HG03280 (cell line): ENCODE results near the gene TTL.
"Not testable (repeated sequence)": the region's sequence is repeated elsewhere in the genome, so short reads cannot be mapped to it uniquely, and the experiment has no call there.

Experiments
- ATAC-seq: cut with Tn5 transposase; IDR thresholded peaks from one replicate; pipeline ENCODE4 v1.9.1; 2021; ENCODE audit warnings: mild to moderate bottlenecking, moderate library complexity; ENCODE audit not compliant: unreplicated experiment

Gene TTL

DNA sequence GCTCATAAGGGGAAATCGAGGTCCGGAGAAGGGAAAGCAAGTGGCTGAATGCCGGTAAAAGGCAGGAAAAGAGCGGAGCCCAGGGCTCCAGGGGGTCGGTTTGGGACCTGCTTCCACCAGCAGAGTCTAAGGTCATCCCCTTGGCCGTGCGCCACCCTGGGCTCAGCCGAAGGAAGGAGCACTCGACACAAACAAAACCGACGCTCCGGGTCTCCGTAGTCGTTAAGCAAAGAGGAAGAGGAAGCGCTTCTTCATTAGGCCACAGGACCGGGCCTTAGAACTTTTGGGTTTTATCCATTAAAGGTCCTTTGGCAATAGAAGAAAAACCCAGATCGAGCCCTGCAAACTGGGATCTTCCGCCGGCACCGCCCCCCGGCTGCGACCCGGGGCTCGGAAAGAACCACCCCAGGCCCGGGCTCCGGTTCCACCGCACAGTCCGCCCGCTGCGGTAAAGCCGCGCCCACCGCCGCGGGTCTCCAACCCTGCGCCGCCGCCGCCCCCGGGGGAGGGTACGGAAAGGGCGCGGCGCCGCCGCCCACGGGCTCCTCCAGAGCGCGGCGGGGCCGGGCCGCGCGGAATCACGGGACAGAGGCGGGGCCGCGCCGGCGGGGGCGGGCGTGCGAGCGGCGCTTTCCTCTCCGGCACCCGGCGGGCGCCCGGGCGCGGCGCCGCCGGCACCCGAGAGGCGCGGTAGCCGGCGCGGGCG lies at the start of gene TTL:
TTL (plus strand) TSS at position 629 of the 706 bp plus-strand sequence. CDS start 189 bp downstream, outside the sequence.
- ATAC-seq, result peak; percentile 78

DNA sequence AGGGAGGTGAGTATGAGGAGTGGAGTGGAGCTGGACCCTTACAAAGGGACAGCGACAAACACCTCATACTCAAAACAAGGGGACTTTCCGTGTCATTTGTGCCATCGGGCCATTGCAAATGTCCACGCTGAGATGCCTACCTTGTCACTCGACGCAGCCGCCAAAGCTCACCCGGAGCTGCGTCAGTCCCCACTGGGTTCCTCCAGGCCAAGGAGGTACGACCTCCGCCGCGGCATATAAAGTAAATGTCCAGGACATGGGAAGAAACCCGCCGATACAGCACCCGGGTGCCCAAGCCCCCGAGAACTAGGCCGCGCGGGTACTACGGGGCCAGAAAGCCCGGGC lies 49.6 kb upstream of the TTL start:
- not testable (repeated sequence) for ATAC-seq

DNA sequence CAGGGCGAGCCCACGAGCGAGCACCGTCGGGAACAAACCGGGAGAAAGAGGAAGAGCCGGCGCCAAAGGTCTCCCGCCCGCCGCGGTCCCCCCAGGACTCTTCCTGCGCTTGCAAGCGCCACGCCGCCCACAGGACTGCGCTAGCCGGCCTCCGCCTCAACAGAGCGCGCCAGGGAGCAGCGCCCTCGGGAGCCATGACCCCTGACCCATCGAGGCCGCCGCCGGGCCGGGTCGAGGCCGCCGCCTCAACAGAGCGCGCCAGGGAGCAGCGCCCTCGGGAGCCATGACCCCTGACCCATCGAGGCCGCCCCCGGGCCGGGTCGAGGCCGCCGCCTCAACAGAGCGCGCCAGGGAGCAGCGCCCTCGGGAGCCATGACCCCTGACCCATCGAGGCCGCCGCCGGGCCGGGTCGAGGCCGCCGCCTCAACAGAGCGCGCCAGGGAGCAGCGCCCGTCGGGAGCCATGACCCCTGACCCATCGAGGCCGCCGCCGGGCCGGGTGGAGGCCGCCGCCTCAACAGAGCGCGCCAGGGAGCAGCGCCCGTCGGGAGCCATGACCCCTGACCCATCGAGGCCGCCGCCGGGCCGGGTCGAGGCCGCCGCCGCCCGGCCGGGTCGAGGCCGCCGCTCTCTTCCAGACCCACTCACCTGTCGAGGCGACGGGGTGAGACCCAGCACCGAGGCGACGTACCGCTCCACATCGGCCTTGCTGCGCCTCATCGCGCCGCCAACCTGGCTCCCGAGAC lies 49.0 kb upstream of the TTL start:
- peak; percentile 48 for ATAC-seq

DNA sequence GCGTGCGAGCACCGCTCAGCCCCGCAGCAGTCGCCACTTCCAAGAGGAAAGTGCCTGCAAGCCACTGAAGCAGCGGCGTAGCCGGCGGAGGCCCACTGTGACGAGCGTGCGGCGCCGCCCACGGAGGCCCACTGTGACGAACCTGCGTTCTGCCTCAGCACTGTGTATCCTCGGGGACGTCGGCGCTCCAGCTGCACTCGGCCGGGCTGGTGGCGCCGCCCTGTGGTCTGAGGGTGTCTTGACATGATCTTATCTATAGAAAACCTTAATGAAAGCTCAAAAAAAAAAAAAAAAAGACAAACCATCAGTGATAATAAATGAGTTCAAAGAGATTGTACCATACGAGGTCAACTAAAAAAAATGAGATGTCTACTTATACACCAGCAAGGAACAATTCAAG lies 48.5 kb upstream of the TTL start, which contains the start of gene RGPD8:
RGPD8 (minus strand) TSS at position 166 of the 400 bp plus-strand sequence. CDS start 192 bp downstream, outside the sequence.
- ATAC-seq, result peak; percentile 98

DNA sequence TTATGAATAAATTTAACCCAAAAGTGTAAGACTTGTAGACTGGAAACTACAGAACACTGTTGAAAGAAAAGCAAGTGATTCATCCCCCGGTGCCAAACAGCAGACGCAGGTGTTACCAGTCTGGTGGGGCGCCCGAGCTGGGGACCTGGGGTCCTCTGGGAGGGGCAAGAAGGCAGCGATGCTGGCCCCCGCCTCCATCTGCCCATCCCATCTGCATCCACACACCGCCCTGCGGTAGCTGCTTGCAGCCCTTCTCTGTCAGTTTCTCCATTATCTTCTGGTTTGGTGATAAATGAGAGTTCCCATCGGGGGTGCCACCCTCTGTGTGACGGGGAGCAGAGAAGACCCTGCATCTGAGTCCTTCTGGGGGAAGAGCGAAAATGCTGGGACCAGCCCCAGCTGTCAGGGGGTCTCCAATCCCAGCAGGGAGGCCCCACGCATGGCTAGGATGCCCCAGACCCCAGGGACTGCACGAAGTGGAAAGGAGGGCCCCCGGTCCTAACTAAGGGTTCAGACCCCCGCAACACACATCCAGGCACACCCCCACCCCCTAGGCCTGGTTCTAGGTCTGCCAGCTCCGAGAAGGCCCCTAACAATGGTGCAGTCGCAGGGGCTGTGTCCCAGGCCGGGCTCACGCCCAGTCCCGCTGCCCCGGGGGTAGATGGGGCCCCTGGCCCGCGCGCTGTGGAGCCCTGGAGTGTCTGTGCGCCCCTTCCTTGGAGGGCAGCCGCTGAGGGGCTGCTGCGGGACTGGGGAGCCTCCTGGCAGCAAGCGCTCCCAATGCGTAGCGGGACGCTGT lies 47.8 kb upstream of the TTL start:
- no peak for ATAC-seq

DNA sequence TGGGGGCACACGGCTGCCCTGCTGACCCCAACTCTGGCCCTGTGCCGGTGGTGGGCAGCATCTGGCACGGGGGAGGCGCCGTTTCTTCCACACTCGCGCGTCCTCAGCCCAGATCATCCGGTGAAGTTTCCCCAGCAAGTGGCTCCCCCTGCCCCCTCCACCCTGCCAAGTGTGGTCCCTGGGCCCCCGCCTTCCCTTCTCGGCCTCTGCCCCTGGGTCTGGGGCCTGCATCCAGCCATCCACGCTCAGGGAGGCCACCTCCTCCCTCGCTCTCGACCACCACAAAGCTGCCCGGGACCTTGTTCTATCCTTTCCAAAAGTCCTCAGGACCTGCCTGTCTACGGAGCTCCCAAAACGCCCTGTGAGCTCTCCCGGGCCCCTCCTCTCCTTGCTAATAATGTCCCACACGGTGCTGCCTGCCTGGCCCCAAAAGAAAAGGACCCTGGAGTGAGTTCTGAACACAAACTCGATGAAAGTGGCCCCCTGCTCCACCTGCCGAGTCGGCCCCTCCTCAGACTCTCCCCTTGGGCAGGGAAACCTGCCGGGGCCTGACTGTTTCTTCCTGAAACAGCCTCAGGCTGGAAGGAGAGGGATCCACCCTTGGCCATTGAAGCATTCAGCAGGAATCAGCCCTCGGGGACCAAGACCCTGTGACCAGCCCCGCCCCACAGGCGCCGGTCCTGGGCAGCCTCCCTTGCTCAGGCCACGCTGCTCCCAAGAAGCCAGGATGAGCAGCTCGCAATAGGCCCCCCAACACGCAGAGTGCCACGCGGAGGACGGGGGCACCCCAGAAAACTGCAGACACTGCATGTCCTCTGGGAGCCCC lies 46.9 kb upstream of the TTL start:
- ATAC-seq, result not testable (repeated sequence)

DNA sequence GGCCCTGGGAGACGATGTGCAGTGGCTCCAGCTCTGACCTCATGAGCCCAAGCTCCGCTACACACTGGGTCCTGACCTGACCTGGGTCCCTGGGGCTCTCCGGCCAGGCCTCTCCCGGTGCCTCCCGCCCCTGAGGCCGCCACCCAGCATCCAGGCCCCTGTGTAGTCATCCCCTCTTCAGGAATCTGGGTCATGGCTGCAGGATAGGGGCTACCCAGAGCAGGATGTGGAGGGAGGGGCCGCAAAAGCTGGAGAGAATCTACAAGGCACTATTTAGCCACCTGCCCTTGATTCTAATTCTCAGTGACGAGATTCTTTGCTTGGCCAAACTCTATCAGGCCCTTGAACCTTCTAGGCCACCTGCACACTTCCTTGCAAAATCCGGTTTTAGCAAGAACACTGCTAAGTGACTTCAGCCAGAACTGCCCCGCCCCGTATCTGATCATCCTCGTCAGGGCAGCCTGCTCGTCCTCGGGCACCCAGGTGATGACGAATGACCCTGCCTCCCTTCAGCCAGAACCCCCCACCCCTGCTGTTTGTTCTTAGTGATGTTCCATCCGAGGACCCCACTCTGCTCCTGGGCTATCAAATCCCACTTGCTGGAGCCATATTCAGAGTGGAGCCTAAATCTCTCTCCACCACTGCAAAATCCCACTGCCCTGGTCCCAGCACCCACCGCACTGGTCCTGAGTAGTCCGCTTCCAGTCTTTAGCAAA lies 46.1 kb upstream of the TTL start:
- ATAC-seq, result not testable (repeated sequence)

DNA sequence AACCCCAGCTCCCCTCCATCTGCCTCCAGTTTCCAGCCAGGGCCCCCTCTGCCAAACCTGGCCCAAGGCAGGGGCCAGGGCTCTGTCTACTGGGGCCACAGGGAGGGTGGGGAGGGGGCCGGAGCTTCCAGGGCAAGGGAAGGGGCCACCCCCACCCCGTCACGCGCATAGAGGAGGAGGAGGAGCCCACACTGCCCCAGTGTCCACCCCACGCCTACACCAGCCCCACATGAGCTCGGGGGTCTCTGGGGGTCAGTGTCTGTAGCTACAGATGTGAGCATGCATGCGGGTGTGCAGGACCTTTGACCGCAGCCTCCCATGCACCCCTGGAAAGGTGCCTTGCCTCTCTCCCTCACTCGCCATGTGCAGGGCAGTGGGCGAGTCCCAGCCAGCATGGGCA lies 45.0 kb upstream of the TTL start:
- ATAC-seq, result not testable (repeated sequence)

DNA sequence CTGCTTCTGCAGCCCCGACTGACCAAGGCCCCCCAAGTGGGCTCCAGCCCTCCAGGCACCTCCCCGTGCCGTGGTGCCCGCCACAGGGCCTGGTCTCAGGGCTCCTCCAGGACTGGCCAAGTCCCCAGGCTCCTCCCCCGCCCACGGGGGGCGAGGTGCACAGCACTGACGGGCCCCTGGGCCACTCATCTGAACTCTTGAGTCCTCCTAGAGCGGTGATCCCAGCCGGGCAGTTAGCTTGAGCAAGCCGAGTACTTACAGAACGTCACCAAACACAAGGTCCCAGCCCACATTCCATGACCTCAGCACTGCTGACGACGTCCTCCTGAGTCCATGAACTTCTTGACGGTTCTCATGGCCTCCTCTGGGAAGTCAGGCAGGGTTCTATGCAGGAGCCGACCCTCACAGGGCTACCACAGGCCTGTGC lies 44.5 kb upstream of the TTL start:
- ATAC-seq, result not testable (repeated sequence)

DNA sequence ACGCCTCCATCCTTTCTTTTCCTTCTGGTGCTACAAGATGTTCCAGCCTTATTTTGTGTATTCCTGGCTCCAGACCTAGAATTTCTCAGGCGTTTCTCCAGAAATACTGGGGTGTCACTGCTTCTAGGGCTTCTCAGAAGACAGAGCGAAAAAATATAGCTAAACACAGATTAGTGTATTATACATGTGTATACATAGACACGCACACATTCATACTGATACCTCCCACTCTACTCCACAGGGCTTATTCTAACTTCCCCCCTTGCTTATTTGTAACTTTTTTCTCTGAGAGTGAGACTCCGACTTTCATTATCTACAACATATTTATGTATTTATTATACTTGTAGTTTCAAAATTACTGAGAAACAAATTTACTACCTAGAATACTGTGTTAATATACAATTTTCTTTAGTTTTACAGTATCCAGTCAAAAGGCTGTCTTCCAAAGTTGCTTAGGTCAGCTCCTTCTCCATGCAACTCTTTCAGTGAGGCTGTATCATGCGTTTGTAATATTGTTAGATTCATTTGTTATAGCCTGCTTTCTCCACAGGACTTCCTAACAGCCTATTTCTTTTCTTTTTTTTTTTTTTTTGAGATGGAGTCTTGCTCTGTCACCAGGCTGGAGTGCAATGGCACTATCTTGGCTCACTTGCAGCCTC lies 43.2 kb upstream of the TTL start:
- ATAC-seq, result not testable (repeated sequence)

DNA sequence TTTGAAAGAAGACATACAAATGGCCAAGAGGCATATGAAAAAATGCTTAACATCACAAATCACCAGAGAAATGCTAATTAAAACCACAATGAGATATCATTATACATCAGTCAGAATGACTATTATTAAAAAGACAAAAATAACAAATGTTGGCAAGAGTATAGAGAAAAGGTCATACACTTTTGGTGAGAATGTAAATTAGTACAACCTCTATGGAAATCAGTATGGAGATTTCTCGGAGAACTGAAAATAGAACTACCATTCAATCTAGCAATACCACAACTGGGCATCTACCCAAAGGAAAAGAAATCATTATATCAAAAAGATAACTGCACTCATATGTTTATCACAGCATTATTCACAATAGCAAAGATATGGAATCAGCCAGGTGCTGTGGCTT lies 37.7 kb upstream of the TTL start:
- ATAC-seq, result not testable (repeated sequence)

DNA sequence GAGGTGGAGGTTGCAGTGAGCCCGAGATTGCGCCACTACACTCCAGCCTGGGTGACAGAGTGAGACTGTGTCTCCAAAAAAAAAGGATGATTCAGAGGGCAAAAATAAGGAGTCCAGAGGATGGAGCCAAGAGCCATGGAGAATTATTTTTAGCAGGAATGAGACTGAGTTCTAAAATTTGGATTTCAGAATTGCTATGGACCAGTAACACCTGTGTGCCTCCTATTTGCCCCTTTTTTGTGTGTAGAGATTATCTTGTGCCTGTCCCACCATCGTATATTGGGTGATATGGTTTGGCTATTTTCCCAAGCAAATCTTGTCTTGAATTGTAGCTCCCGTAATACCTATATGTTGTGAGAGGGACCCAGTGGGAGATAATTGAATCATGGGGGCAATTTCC lies 32.1 kb upstream of the TTL start:
- ATAC-seq, result no peak

DNA sequence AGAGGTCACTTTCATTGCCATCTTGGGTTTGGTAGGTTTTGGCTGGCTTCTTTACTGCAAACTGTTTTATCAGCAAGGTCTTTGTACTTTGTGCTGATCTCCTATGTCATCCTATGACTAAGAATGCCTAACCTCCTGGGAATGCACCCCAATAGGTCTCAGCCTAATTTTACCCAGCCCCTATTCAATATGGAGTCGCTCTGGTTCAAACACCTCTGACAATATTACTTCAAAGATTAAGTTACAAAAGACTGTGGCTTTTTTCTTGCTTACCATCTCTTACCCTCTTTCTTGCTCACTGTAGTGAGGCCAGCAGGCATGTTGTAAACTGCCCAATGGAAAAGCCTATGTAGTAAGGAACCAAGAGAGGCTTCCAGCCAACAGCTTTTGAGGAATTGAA lies 30.6 kb upstream of the TTL start:
- ATAC-seq, result no peak

DNA sequence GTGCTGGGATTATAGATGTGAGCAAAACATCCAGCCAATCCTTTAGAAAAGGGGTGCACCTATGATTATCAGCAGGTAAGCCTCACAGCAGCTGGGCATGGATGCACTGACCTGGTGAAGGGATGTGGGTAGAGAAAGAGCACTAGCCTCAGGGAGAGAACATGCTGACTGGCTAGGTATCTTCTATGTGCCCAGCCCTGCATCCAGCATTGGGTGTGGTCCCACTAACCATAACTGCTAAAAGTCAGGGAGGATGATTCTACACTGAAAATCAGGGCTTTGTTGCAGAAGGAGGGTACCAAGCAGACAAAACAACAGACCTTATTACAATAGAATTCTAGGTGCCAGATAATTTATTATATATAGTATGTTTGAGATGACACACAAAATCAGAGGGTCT lies 27.4 kb upstream of the TTL start:
- no peak for ATAC-seq

DNA sequence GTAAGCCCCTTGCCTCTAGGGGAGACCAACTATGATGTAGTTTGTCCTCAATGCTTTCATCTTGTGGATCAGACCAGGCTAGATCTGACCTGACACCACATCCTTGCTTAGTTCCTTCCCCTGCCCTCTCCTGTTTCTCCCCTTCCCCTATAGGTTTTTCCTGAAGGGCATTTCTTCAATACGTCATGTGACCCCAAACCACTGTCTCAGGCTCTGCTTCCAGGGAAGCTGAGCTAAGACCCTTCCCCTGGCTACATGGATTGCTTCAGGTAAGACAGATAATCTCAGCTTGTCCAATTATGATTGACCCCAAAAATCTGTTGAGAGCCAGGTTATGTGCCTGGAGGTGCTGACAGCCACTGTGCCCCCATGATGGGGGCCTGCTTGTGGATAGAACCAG lies 22.6 kb upstream of the TTL start:
- ATAC-seq, result no peak

DNA sequence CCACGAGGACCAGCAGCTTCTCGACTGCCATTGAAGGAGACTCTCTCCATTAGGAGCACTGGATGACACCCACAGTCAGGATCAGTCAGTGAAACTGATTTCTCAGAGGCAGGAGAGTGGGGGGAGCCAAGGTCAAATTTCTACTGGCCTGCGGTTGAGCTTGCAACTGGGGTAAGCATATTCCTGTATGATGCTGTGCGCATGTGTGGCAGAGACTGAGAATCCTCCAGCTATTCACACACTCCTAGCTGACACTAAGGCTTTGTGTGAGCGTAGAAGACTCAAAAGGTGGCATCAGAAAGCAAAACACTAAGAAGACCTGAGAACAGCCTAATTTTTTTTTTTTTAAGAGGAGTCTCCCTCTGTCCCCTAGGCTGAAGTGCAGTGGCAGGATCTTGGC lies 19.8 kb upstream of the TTL start:
- no peak for ATAC-seq

DNA sequence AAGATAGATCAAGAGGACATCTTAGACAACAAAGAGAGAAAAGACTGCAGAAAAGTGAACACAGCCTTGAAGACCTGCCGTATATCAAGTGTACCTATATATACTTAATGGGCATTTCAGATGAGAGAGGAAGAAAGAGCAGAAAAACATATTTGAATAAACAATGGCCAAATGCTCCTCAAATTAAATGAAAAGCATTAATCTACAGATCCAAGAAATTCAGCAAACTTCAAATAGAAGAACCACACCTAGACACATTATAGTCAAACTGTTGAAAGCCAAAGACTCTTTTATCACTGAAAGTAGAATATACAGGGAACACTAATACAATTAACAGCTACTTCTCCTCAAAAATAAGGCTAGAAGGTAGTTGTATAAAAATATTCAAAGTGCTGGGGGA lies 18.7 kb upstream of the TTL start:
- ATAC-seq, result no peak

DNA sequence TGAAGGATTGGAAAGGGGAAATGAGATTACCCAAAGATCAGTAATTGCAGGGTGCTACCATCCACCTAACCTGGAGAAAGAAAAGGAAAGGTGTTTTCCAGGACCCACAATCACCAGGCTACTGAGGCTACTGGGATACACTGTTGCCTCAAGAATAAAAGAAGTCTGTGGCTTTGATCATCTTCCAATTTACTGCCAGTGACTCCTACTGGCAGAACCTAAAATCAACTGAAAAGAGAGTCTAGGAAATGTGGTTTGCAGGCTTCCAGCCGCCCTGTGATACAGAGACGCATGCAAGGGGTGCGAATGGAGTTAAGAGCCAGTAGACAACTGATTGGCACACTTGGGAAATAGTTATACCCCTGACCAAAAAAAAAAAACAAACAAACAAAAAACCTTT lies 16.6 kb upstream of the TTL start:
- ATAC-seq, result no peak

DNA sequence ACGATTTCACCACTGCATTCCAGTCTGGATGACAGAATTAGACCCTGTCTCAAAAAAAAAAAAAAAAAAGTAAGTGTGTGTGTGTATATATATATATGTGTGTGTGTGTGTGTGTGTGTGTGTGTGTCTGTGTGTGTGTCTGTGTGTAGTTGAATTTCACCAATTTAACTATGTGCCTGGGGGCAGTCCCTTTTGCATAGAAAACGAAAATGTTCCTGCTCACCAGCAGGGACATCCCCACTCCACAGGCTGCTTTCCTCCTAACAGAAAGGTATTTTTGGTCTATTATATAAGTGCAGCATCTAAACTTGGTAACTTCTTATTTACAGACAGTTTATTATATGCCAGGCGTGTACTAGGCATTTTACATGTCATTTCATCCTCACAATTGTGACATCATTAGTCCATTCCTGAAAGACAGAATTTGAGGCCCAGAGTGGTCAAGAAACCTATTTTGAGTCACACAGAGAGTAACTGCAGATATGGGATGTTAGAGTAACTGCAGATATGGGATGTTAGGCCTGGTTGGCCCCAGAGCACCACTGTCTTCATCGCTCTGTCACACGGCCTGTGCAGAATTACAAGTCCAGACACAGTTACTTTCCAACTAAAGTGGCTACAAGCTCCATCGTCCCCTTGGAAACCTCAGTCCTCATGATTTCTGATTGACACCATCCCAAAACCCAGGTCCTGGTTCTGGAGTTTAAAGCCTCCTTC lies 9.3 kb upstream of the TTL start:
- ATAC-seq, result no peak
